ENCODE measurements around the gene SLC40A1.

SLC40A1 gene

DNA sequence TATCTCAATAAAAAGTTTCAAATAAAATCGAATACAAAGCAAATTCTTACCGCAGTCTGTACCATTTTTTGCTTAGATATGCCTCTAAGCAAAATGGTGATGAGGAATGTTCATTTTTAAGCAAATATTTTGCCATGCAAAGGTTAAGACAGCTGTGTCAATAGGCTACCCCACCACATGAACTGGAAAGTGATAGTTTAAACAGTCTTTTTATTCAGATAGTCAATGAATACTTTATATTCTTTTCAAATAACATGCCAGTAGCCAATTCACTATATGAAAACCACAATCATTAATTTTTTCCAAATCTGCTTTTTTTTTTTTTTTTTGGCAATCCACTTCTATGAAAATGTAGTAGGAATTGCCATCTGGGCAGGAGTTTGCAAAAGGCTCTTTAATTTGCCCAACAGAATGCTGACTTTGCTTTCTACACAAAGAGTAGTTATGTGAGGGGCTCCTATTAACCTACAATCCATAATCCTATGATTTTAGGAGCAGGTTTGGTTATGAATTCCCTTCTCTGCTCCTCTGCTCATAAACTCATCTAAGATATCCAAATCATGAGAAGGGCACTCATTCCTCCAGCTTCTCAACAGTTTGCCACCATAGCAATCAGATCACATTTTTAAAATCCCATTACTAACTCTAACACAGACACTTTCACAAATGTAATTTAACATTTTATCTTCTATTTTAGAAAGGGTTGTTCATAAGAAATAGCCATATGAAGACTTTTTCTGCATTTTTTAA lies 69.2 kb downstream of the SLC40A1 start:
- no peak for DNase-seq (ENCODE audit: low spot score)

Data from putamen (tissue), 1 donor.